ENCODE data around the gene DKKL1.
A peak's percentile ranks its signal among the peaks of the same experiment; 100 is the strongest.

DKKL1 gene

GRCh38 chr19:49338023-49338677 is 25.5 kb upstream of the DKKL1 start:
- H3K4me1 ChIP-seq = no peaks in the 10 kb centered on the region; the same call in 1 of the 2 replicates
- no peak overlapping the region for H3K4me3 ChIP-seq (ENCODE audit: low read depth, low read length)
- H3K27me3 ChIP-seq = no peaks in the 10 kb centered on the region
- no peak for TF ChIP-seq CTCF (IDR thresholded peaks at IDR 0.05; ENCODE audit: low read depth, low read length)
- H3K36me3 ChIP-seq = no peaks in the 10 kb centered on the region
- DNase-seq = no peak
- H3K9me3 ChIP-seq = no peaks in the 10 kb centered on the region; the same call in 1 of the 2 replicates

GRCh38 chr19:49338691-49339300 is 24.9 kb upstream of the DKKL1 start:
- DNase-seq = peak; percentile 41
- Histone ChIP-seq H3K4me1 (no peaks in the 10 kb centered on the region; the same call in 1 of the 2 replicates), H3K27me3 (no peaks in the 10 kb centered on the region), H3K4me3 (ENCODE audit: low read depth, low read length) (no peak overlapping the region), H3K36me3 (no peaks in the 10 kb centered on the region), H3K9me3 (no peaks in the 10 kb centered on the region; the same call in 1 of the 2 replicates)
- no peak for TF ChIP-seq CTCF (IDR thresholded peaks at IDR 0.05; ENCODE audit: low read depth, low read length)

- Histone ChIP-seq H3K27me3 (no peaks in the 10 kb centered on the region), H3K9me3 (no peaks in the 10 kb centered on the region; the same call in 1 of the 2 replicates), H3K4me3 (ENCODE audit: low read depth, low read length) (no peak overlapping the region), H3K36me3 (no peaks in the 10 kb centered on the region), H3K4me1 (no peaks in the 10 kb centered on the region; the same call in 1 of the 2 replicates)
- peak; percentile 65 for DNase-seq
- TF ChIP-seq CTCF (IDR thresholded peaks at IDR 0.05; ENCODE audit: low read depth, low read length) = no peak
These were observed 24.2 kb upstream of the DKKL1 start for GRCh38 chr19:49339301-49340068.

- peak; percentile 76 for DNase-seq
- Histone ChIP-seq H3K27me3 (no peaks in the 10 kb centered on the region), H3K4me3 (ENCODE audit: low read depth, low read length) (no peak overlapping the region), H3K9me3 (no peaks in the 10 kb centered on the region; the same call in 1 of the 2 replicates), H3K36me3 (no peaks in the 10 kb centered on the region), H3K4me1 (no peaks in the 10 kb centered on the region; the same call in 1 of the 2 replicates)
- TF ChIP-seq CTCF (IDR thresholded peaks at IDR 0.05; ENCODE audit: low read depth, low read length) = no peak
These were observed 23.4 kb upstream of the DKKL1 start for GRCh38 chr19:49340069-49340864.

GRCh38 chr19:49340865-49341718 is 22.6 kb upstream of the DKKL1 start:
- Histone ChIP-seq H3K36me3 (no peaks in the 10 kb centered on the region), H3K4me3 (ENCODE audit: low read depth, low read length) (no peak overlapping the region), H3K9me3 (no peaks in the 10 kb centered on the region; the same call in 1 of the 2 replicates), H3K27me3 (no peaks in the 10 kb centered on the region), H3K4me1 (no peaks in the 10 kb centered on the region; the same call in 1 of the 2 replicates)
- no peak for TF ChIP-seq CTCF (IDR thresholded peaks at IDR 0.05; ENCODE audit: low read depth, low read length)
- DNase-seq = no peak

Data from BE2C (cell line).